Sigmoid colon (tissue), 7 donors: ENCODE results near the gene ANXA8. TPM values are rescaled to one million over a fixed set of nuclear protein-coding genes. Genes with fewer than 3 reads are reported as not detected.

Experiments used
- DNase-seq: peaks from one replicate; pipeline ENCODE4 v3.0.0-alpha.2; 2019
- H3K27ac ChIP-seq, 4 donors: fragments of 200-600 bp; sonication (generic); one replicate each; pipeline ENCODE4 v1.5.1; 2016 to 2019; ENCODE audit warnings: mild to moderate bottlenecking in 1 of 4
- H3K27me3 ChIP-seq, 3 donors: fragments of 200-600 bp; sonication (generic); one replicate each; pipeline ENCODE4 v1.5.1; 2019; ENCODE audit warnings: mild to moderate bottlenecking in 1 of 3
- H3K36me3 ChIP-seq, 4 donors: fragments of 200-600 bp; sonication (generic); one replicate each; pipeline ENCODE4 v1.5.1; 2016 to 2019
- H3K4me1 ChIP-seq, 4 donors: fragments of 200-600 bp; sonication (generic); one replicate each; pipeline ENCODE4 v1.5.1; 2017 to 2019
- H3K4me3 ChIP-seq, 4 donors: fragments of 200-600 bp; sonication (generic); one replicate each; pipeline ENCODE4 v1.5.1; 2017 to 2019; ENCODE audit warnings: mild to moderate bottlenecking in 2 of 4, moderate library complexity in 1 of 4
- H3K9me3 ChIP-seq, 4 donors: fragments of 200-600 bp in 3 of 4; sonication (generic) in 3 of 4; one replicate each; pipeline versions ENCODE4 v1.5.1 to v1.6.1; 2013 to 2019
- EP300 ChIP-seq, 4 donors: sonication (generic); formaldehyde crosslinking; IDR thresholded peaks; one replicate each; pipeline ENCODE4 v1.6.1; 2017; ENCODE audit warnings: antibody characterized with exemption in 4 of 4
- POLR2A ChIP-seq, 2 donors: fragments of 450-650 bp; IDR thresholded peaks; one replicate each; pipeline ENCODE4 v1.6.1; 2016; ENCODE audit warnings: antibody characterized with exemption in 2 of 2, mild to moderate bottlenecking in 2 of 2, moderate library complexity in 2 of 2
- POLR2AphosphoS5 ChIP-seq, 4 donors: sonication (generic); formaldehyde crosslinking; IDR thresholded peaks; one replicate each; pipeline ENCODE4 v1.6.1; 2017; ENCODE audit warnings: antibody characterized with exemption in 4 of 4
- WGBS, 2 donors: extraction: QIAGEN DNeasy Blood & Tissue Kit; methylation state at CpG; one replicate each; pipeline ENCODE4 v1.1.7; 2013; 5-methylcytosine and 5-hydroxymethylcytosine counted together
- intact Hi-C: fragments of 100-400 bp; cut with DNase I; formaldehyde crosslinking; loops from one replicate; pipeline ENCODE4 v1.15.1; 2023
- polyA plus RNA-seq, 3 donors: library from polyadenylated mRNA; stranded (reverse); fragments of 200-250 nt; gene quantifications; one replicate each; pipeline ENCODE4 v1.2.3, GENCODE V29; 2013
- total RNA-seq, 4 donors: library from RNA; depleted of rRNA; stranded (reverse); fragments of >200 nt; gene quantifications; one replicate each; pipeline ENCODE4 v1.1.0, GENCODE V29; 2016
- TF ChIP-seq, protein P1 (sequence below), 4 experiments: fragments of 450-650 bp in 3 of 4; fragments of 200-600 bp in 1 of 4; IDR thresholded peaks; one replicate each; pipeline ENCODE4 v1.5.1; 2016 to 2019; ENCODE audit warnings: antibody characterized with exemption in 4 of 4, mild to moderate bottlenecking in 3 of 4, moderate library complexity in 2 of 4
- donor health status: healthy with polysubstance abuse.
- donor health status: Bipolar disorder and iron deficiency.
- donor health status: healthy.

Gene ANXA8
- total and polyA plus RNA-seq, 7 donors: 0.12 to 0.60 (median 0.36) TPM; not detected in 2

DNA sequence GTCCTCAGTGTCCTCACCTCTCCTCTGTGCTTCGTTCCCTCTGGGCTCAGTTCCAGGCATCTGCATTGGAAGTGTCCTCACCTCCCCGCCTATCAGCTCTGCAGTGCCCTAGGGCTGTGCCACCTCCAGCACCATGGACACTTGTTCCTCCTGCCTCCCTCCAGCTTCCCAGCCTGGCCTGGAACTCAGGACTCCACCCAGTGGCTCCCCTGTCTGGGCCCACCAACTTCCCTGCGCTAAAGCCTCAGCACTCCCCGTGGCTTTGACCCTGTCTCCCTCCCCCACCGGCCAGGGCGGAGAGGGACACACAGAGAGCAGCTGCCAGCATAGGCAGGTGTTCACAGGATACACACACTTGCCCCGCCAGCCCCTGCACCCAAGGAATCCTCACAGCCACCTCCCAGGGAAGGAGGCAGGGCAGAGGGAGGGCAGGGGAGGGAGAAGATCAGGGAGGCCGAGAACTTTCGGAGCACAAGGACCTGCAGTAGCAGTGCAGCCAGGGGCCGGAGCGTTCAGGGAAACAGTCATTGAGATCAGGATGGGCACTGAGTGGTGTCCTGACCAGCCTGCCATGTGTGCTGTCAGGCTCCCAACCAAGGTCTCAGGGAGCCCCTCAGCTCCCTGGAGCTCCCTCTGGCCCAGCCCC is 31.3 kb downstream of the ANXA8 start:
- no peaks in the 10 kb centered on the region for H3K9me3 ChIP-seq
- H3K4me1 ChIP-seq: no peaks in the 10 kb centered on the region
- no peak for DNase-seq
- H3K4me3 ChIP-seq: no peak overlapping the region
- 25 to 57% methylated on average over 11 of the region's 11 CpGs for WGBS, 2 donors
- no peak overlapping the region for H3K27ac ChIP-seq
- intact Hi-C loops: no loop called here
- no peaks in the 10 kb centered on the region for H3K27me3 ChIP-seq
- H3K36me3 ChIP-seq: no peaks in the 10 kb centered on the region
- no peak for TF ChIP-seq POLR2A (IDR thresholded peaks at IDR 0.05)
- TF ChIP-seq, protein P1, sequence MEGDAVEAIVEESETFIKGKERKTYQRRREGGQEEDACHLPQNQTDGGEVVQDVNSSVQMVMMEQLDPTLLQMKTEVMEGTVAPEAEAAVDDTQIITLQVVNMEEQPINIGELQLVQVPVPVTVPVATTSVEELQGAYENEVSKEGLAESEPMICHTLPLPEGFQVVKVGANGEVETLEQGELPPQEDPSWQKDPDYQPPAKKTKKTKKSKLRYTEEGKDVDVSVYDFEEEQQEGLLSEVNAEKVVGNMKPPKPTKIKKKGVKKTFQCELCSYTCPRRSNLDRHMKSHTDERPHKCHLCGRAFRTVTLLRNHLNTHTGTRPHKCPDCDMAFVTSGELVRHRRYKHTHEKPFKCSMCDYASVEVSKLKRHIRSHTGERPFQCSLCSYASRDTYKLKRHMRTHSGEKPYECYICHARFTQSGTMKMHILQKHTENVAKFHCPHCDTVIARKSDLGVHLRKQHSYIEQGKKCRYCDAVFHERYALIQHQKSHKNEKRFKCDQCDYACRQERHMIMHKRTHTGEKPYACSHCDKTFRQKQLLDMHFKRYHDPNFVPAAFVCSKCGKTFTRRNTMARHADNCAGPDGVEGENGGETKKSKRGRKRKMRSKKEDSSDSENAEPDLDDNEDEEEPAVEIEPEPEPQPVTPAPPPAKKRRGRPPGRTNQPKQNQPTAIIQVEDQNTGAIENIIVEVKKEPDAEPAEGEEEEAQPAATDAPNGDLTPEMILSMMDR (IDR thresholded peaks at IDR 0.05): no peak
- no peak for TF ChIP-seq POLR2AphosphoS5 (IDR thresholded peaks at IDR 0.05)
- no peak for TF ChIP-seq EP300 (IDR thresholded peaks at IDR 0.05)

DNA sequence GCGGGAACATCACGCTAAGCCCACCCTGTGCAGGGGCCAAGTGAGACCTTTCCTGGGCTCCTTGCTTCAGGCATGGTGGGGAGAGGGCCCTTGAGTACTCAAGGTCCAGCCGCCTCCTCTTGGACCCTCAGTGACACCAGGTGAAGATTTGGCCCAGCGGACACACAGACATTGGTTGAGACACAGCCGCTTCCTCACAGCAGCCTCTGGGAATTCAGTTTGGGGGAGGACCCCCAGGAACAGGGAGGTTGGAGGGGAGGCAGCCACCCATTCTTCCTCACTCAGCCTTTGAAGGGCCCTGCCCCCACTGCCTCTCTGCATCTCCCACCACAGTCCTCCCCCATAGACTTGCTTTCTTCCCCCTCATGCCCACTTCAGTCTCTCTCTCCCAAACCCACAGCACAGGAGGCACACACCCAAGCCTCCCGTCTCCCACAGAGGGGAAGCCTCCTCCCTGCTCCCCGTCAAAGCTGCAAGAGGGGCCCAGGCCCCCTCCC is 31.9 kb downstream of the ANXA8 start:
- H3K4me3 ChIP-seq: no peak overlapping the region
- no peaks in the 10 kb centered on the region for H3K27me3 ChIP-seq
- WGBS, 2 donors: 68 to 75% methylated on average over 7 of the region's 7 CpGs
- intact Hi-C loops: no loop called here
- no peaks in the 10 kb centered on the region for H3K4me1 ChIP-seq
- H3K9me3 ChIP-seq: no peaks in the 10 kb centered on the region
- no peak overlapping the region for H3K27ac ChIP-seq
- TF ChIP-seq POLR2A (IDR thresholded peaks at IDR 0.05) (no peak), POLR2AphosphoS5 (IDR thresholded peaks at IDR 0.05) (no peak), EP300 (IDR thresholded peaks at IDR 0.05) (no peak)
- no peaks in the 10 kb centered on the region for H3K36me3 ChIP-seq
- no peak for DNase-seq

DNA sequence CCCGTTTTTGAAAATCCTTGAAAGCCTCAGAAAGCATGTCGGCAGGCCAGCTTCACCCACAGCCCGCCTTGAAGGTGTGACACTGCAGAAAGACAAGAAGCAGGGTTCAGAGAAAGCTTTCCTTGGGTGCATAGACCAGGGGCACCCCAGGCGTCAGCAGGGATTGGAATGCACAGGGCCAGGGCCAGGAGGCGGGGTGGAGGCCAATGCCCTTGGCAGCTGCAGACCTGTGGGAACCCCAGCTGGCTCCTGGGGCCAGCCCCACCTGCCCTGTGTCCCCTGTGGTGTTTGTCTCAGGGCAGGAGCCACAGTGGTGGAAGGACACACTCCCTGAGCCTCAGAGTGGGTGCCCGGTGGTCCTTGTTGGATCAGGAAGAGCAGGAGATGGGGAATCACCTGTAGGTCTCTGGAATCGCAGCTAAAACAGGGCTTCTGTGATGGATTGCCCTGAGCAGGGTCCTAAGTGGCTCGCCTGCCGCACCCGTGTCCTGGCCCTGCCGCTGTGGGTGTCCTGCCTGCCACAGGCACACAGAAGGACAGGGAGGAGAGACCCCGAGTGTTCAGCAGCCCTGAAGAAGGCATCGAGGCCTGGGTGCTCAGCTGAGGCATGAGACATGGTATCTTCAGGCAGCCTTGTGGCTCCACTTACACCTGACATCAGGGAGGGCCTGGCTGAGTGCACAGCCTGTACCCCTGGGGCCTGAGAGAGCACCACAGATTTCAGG is 32.5 kb downstream of the ANXA8 start:
- DNase-seq: no peak
- H3K4me1 ChIP-seq: no peaks in the 10 kb centered on the region
- no peak overlapping the region for H3K4me3 ChIP-seq
- WGBS, 2 donors: 85 to 90% methylated on average over 13 of the region's 13 CpGs
- no peaks in the 10 kb centered on the region for H3K36me3 ChIP-seq
- H3K9me3 ChIP-seq: peaks cover 0 to 2% (median 0%) of the 10 kb centered on the region in 4 donors
- intact Hi-C loops: no loop called here
- no peaks in the 10 kb centered on the region for H3K27me3 ChIP-seq
- no peak overlapping the region for H3K27ac ChIP-seq
- TF ChIP-seq EP300 (IDR thresholded peaks at IDR 0.05): no peak
- TF ChIP-seq POLR2A (IDR thresholded peaks at IDR 0.05): no peak
- TF ChIP-seq POLR2AphosphoS5 (IDR thresholded peaks at IDR 0.05): no peak
- TF ChIP-seq, protein P1 (IDR thresholded peaks at IDR 0.05): no peak

DNA sequence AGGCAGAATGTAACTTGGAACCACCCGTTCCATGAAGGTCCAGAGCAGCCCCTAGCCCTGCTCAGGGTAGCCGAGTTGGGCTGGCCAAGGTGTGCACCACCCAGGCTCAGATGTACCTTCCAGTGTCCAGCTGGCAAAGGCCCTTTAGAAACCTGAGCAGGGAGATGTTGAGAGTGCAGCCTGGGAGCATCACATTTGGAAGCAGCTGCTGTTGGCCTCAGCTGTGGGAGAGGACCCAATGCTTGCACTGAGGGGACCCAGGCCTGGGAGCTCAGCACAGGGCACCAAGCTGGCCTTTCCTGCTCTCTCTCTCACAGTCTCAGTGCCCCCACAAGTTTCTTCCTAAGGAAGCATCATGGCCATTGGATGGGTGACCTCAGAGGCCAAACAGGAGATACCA is 33.5 kb downstream of the ANXA8 start:
- peaks cover 0 to 7% (median 1%) of the 10 kb centered on the region in 4 donors for H3K9me3 ChIP-seq
- no peaks in the 10 kb centered on the region for H3K27me3 ChIP-seq
- H3K36me3 ChIP-seq: no peaks in the 10 kb centered on the region
- no peak for TF ChIP-seq POLR2A (IDR thresholded peaks at IDR 0.05)
- TF ChIP-seq POLR2AphosphoS5 (IDR thresholded peaks at IDR 0.05): no peak
- TF ChIP-seq, protein P1 (IDR thresholded peaks at IDR 0.05): no peak
- TF ChIP-seq EP300 (IDR thresholded peaks at IDR 0.05): no peak
- 78 to 89% methylated on average over 2 of the region's 2 CpGs for WGBS, 2 donors
- intact Hi-C loops: no loop called here
- no peaks in the 10 kb centered on the region for H3K4me1 ChIP-seq
- H3K27ac ChIP-seq: no peak overlapping the region
- no peak overlapping the region for H3K4me3 ChIP-seq
- no peak for DNase-seq

DNA sequence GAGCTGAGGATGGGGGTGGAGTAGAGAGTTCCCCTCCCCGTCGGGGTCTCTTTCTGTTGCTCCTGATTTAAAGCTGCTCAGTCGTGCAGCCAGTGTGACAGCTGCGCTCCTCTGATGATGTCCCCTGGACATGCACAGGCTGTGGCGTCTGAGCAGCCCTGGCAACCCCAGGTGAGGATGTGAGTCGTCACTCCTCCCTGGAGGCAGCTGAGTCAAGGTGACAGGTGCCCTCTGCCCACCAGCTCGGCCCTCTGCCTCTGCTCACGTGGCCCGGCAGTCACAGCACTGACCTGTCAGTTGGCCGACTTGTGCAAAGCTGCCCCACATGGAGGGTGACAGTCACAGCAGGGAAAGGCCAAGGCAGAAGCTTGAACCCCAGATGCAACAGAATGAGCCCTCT is 33.9 kb downstream of the ANXA8 start:
- DNase-seq: no peak
- no peaks in the 10 kb centered on the region for H3K36me3 ChIP-seq
- TF ChIP-seq EP300 (IDR thresholded peaks at IDR 0.05) (no peak), POLR2AphosphoS5 (IDR thresholded peaks at IDR 0.05) (no peak), POLR2A (IDR thresholded peaks at IDR 0.05) (no peak)
- intact Hi-C loops: no loop called here
- H3K27ac ChIP-seq: no peak overlapping the region
- H3K4me3 ChIP-seq: no peak overlapping the region
- peaks cover 0 to 7% (median 3%) of the 10 kb centered on the region in 4 donors for H3K9me3 ChIP-seq
- WGBS, 2 donors: 73 to 85% methylated on average over 10 of the region's 10 CpGs
- no peaks in the 10 kb centered on the region for H3K27me3 ChIP-seq
- H3K4me1 ChIP-seq: no peaks in the 10 kb centered on the region
